Loucy (cell line): Measurements from ENCODE around the gene IL36B.

Source experiments
- EZH2phosphoT487 ChIP-seq: fragments of 200-600 bp; IDR thresholded peaks from 2 replicates; pipeline ENCODE4 v1.6.1; 2018; ENCODE audit warnings: antibody characterized with exemption, mild to moderate bottlenecking, moderate library complexity, borderline replicate concordance
- TF ChIP-seq, protein P1 (sequence below): fragments of 200-600 bp; sonication (generic); conservative IDR thresholded peaks from 2 replicates; pipeline ENCODE4 v1.5.1; 2014; ENCODE audit warnings: mild to moderate bottlenecking, antibody characterized with exemption, low read length

DNA sequence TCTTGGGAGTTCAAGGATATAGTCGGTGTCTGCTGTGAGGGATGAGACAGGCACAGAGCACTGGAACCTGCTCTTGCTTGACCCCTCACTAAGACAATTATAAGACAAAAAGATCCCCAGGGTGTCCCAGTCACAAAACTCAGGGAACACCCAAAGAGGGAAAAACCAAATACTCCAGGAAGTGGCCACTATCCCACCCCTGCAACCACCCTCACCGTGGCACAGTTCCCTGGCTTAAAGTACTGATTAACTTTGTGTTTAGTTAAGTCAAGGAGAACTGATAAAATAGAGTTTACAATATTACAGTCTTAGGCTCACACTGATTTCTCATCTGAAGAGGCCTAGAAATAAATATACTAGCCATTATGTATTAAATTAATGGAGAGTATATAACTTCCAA is 13.5 kb downstream of the IL36B start:
- TF ChIP-seq, protein P1, sequence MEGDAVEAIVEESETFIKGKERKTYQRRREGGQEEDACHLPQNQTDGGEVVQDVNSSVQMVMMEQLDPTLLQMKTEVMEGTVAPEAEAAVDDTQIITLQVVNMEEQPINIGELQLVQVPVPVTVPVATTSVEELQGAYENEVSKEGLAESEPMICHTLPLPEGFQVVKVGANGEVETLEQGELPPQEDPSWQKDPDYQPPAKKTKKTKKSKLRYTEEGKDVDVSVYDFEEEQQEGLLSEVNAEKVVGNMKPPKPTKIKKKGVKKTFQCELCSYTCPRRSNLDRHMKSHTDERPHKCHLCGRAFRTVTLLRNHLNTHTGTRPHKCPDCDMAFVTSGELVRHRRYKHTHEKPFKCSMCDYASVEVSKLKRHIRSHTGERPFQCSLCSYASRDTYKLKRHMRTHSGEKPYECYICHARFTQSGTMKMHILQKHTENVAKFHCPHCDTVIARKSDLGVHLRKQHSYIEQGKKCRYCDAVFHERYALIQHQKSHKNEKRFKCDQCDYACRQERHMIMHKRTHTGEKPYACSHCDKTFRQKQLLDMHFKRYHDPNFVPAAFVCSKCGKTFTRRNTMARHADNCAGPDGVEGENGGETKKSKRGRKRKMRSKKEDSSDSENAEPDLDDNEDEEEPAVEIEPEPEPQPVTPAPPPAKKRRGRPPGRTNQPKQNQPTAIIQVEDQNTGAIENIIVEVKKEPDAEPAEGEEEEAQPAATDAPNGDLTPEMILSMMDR: no peak
- TF ChIP-seq EZH2phosphoT487: no peak
